Stimulated activated CD8-positive, alpha-beta memory T cell treated with anti-CD3 and anti-CD28 coated beads, Interleukin-7, amount 100 ng/mL, for 48 hours (primary cell): ENCODE measurements around the gene SIRT7.

Experiments used
- DNase-seq, 2 donors: peaks; one replicate each; pipeline ENCODE4 v3.0.0-alpha.2; 2020; ENCODE audit warnings: low read depth in 1 of 2; ENCODE audit errors: extremely low read depth in 1 of 2

Gene SIRT7

GRCh38 chr17:81867170-81867990 is 50.6 kb downstream of the SIRT7 start:
- no peak for DNase-seq

DNA sequence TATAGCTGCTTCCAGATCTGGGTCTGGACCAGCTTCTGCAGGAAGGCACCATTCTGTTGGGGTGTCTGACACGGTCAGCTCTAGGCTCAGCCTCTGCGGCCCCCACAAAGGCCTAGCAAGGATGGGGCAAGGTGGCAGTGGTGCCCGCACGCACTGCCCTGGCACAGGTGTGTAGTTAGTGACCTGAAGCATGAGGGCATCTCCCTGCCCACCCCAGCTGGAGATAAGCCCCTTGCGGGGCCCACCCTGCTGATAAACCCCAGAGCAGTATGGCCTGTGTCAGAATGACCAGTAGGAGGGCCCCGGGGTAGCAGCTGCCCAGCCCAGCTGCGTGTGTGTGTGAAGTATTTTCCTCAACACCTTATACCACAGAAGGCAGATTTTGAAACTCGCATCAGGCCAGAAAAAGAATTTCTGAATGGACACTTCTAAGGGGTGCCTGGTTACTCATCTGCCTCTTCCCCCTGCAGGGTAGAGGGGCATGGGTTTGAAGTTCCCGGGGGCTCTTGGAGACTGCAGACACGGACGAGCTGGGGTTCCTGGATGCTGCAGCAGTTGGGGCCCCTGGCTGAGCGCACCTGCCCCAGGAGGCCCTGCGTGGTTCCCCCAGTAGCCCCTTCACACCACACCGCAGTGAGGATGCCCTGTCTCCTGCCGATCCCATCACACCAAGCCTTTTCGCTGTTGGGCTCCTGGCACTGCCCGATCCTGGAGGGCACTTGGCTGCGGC is 51.4 kb downstream of the SIRT7 start:
- DNase-seq = no peak

- no peak for DNase-seq
These were observed 52.1 kb downstream of the SIRT7 start for GRCh38 chr17:81865733-81866439.

- DNase-seq = no peak
These were observed 52.6 kb downstream of the SIRT7 start for GRCh38 chr17:81865358-81865732.

DNA sequence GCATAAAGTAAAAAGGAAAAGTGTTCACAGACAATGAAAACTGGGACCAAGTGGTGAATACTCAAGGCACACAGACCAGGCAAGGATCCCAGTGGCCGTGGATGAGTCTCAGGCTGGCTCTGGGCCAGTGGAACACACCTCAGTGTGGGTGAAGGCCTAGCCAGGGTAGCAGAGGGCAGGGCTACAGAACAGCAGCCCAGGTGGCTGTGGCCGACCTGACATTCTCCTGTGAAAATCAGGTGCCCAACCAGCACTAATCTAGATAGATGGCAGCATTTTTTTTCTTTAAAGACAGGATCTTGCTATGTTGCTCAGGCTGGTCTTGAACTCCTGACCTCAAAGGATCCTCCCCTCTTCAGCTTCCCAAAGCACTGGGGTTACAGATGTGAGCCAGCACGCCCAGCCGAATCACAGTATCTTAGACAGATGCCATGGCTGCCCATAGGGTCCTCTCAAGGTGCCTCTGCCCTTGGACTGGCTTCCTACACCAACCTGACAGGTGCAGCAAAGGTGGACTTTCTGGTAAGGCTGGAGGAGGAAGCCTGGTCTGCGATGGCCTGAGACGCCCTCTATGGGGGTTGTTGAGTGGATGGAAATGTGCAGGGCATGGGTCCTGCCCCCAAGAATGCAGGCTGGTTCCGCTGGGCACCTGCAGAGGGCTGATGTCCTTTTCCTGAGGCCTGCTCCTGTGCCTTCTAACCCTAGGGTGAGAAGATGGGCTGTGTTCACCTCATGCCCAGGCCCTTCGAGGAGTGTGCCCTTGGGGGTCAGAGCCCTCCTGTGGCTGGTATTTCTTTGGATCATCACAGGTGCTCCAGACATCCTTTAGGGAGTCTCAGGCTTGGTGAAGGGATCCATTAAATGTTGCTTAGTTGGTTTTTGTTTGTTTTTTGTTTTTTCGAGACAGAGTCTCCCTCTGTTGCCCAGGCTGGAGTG is 53.9 kb downstream of the SIRT7 start:
- no peak for DNase-seq

- no peak for DNase-seq
These were observed 54.8 kb downstream of the SIRT7 start for GRCh38 chr17:81863123-81863675.
